H1 (cell line): Measurements from ENCODE around the gene VOPP1. TPM values are rescaled to one million over a fixed set of nuclear protein-coding genes. Genes with fewer than 3 reads are reported as not detected.

Experiments
- CBX5 ChIP-seq: fragments of 300-800, 300-1000 bp; sonication (generic); IDR thresholded peaks from 2 replicates; pipeline ENCODE4 v1.7.1; 2016; ENCODE audit warnings: antibody characterized with exemption, low read length, low read depth
- EZH2 ChIP-seq: fragments of 200-600 bp; sonication (generic); IDR thresholded peaks from 2 replicates; pipeline ENCODE4 v1.7.1; 2012; ENCODE audit warnings: low read depth, mild to moderate bottlenecking, moderate library complexity, low read length, inconsistent platforms; ENCODE audit not compliant: severe bottlenecking
- HDAC6 ChIP-seq: IDR thresholded peaks from one replicate; pipeline ENCODE4 v1.7.1; 2012; ENCODE audit warnings: low read depth, mild to moderate bottlenecking, inconsistent platforms, low read length, moderate library complexity
- POLR2AphosphoS5 ChIP-seq: IDR thresholded peaks from 2 replicates; pipeline ENCODE4 v1.6.1; 2011; ENCODE audit warnings: low read depth, low read length
- RFX5 ChIP-seq: IDR thresholded peaks from 2 replicates; pipeline ENCODE4 v1.6.1; 2011; ENCODE audit warnings: low read depth, low read length, improper control_type of control experiment, borderline replicate concordance
- SIRT6 ChIP-seq: IDR thresholded peaks from one replicate; pipeline ENCODE4 v1.7.1; 2012; ENCODE audit warnings: low read length, inconsistent platforms
- SUZ12 ChIP-seq: fragments of 200-600 bp; sonication (generic); IDR thresholded peaks from 2 replicates; pipeline ENCODE4 v1.6.1; 2012; ENCODE audit warnings: mild to moderate bottlenecking, inconsistent platforms, low read length, moderate library complexity, mixed read lengths
- YY1 ChIP-seq: IDR thresholded peaks from 2 replicates; pipeline ENCODE4 v1.6.1; 2011; ENCODE audit warnings: low read depth, mild to moderate bottlenecking, low read length
- polyA plus RNA-seq, 7 experiments: library from polyadenylated mRNA; depleted of rRNA in 3 of 7; stranded (reverse) in 5 of 7; unstranded in 2 of 7; fragments of >200 nt in 5 of 7; fragments of 200-250 nt in 2 of 7; gene quantifications; 1 replicate in 5 of 7; 2 replicates in 1 of 7; 4 replicates in 1 of 7; pipeline versions ENCODE4 v1.2.1 to v1.2.3, GENCODE V29; 2011 to 2013; ENCODE audit warnings: missing spikeins in 2 of 7, mixed read lengths in 2 of 7
- total RNA-seq: library from RNA; stranded (reverse); fragmentation: NEBNext Ultra II Directional; extraction: Animal tissue kit (Norgen Biotek cat#: 25700); gene quantifications from 2 replicates; pipeline ENCODE4 v1.2.1, GENCODE V29; 2021
- TF ChIP-seq, protein P1 (sequence below): fragments of 300-600 bp; sonication (generic); IDR thresholded peaks from 2 replicates; pipeline ENCODE4 v1.7.1; 2012; ENCODE audit warnings: low read length, moderate library complexity, mild to moderate bottlenecking, inconsistent platforms; ENCODE audit not compliant: insufficient replicate concordance

Gene VOPP1
- total and polyA plus RNA-seq, 2 of the 8 experiments (the other 6 are each of a cell fraction or from before 2014, with no cell fraction given), result 44.7 to 83.0 TPM

DNA sequence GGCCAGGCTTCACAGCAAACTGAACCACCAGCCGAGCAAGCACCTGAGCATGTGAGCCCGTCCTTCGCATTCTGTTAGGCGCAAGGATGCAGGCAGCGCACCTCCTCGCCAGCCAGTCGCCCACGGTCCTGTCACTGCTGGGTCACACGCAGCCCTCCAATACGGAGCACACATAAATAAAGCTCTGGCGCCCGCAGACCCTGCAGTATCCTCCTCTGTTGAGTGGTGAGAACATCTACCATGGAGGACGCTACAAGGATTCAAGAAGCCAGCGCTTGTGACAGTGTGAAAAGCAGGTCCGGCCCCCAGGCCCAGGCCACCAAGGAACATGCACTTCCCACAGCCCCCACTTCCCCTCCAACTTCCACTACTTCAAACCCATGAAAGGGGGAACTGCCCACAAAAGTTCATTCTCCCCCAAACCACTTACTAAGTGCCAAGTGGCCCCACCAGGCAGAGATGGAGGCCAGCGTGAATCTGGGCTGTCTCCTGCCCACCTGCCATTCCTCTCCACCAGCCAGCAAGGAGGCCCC, 34.8 kb downstream of the VOPP1 start (continued):
- TF ChIP-seq, protein P1, sequence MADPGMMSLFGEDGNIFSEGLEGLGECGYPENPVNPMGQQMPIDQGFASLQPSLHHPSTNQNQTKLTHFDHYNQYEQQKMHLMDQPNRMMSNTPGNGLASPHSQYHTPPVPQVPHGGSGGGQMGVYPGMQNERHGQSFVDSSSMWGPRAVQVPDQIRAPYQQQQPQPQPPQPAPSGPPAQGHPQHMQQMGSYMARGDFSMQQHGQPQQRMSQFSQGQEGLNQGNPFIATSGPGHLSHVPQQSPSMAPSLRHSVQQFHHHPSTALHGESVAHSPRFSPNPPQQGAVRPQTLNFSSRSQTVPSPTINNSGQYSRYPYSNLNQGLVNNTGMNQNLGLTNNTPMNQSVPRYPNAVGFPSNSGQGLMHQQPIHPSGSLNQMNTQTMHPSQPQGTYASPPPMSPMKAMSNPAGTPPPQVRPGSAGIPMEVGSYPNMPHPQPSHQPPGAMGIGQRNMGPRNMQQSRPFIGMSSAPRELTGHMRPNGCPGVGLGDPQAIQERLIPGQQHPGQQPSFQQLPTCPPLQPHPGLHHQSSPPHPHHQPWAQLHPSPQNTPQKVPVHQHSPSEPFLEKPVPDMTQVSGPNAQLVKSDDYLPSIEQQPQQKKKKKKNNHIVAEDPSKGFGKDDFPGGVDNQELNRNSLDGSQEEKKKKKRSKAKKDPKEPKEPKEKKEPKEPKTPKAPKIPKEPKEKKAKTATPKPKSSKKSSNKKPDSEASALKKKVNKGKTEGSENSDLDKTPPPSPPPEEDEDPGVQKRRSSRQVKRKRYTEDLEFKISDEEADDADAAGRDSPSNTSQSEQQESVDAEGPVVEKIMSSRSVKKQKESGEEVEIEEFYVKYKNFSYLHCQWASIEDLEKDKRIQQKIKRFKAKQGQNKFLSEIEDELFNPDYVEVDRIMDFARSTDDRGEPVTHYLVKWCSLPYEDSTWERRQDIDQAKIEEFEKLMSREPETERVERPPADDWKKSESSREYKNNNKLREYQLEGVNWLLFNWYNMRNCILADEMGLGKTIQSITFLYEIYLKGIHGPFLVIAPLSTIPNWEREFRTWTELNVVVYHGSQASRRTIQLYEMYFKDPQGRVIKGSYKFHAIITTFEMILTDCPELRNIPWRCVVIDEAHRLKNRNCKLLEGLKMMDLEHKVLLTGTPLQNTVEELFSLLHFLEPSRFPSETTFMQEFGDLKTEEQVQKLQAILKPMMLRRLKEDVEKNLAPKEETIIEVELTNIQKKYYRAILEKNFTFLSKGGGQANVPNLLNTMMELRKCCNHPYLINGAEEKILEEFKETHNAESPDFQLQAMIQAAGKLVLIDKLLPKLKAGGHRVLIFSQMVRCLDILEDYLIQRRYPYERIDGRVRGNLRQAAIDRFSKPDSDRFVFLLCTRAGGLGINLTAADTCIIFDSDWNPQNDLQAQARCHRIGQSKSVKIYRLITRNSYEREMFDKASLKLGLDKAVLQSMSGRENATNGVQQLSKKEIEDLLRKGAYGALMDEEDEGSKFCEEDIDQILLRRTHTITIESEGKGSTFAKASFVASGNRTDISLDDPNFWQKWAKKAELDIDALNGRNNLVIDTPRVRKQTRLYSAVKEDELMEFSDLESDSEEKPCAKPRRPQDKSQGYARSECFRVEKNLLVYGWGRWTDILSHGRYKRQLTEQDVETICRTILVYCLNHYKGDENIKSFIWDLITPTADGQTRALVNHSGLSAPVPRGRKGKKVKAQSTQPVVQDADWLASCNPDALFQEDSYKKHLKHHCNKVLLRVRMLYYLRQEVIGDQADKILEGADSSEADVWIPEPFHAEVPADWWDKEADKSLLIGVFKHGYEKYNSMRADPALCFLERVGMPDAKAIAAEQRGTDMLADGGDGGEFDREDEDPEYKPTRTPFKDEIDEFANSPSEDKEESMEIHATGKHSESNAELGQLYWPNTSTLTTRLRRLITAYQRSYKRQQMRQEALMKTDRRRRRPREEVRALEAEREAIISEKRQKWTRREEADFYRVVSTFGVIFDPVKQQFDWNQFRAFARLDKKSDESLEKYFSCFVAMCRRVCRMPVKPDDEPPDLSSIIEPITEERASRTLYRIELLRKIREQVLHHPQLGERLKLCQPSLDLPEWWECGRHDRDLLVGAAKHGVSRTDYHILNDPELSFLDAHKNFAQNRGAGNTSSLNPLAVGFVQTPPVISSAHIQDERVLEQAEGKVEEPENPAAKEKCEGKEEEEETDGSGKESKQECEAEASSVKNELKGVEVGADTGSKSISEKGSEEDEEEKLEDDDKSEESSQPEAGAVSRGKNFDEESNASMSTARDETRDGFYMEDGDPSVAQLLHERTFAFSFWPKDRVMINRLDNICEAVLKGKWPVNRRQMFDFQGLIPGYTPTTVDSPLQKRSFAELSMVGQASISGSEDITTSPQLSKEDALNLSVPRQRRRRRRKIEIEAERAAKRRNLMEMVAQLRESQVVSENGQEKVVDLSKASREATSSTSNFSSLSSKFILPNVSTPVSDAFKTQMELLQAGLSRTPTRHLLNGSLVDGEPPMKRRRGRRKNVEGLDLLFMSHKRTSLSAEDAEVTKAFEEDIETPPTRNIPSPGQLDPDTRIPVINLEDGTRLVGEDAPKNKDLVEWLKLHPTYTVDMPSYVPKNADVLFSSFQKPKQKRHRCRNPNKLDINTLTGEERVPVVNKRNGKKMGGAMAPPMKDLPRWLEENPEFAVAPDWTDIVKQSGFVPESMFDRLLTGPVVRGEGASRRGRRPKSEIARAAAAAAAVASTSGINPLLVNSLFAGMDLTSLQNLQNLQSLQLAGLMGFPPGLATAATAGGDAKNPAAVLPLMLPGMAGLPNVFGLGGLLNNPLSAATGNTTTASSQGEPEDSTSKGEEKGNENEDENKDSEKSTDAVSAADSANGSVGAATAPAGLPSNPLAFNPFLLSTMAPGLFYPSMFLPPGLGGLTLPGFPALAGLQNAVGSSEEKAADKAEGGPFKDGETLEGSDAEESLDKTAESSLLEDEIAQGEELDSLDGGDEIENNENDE, result no peak
- TF ChIP-seq YY1 (no peak), EZH2 (no peak), SIRT6 (no peak), SUZ12 (no peak), HDAC6 (no peak), POLR2AphosphoS5 (no peak), CBX5 (no peak), RFX5 (no peak)
